Measurements from ENCODE around the gene FAM168A. TPM values are rescaled to one million over a fixed set of nuclear protein-coding genes. Genes with fewer than 3 reads are reported as not detected.
"Not testable (repeated sequence)": the region's sequence is repeated elsewhere in the genome, so short reads cannot be mapped to it uniquely, and the experiment has no call there.

The FAM168A gene
- total RNA-seq, 1 experiment from 2014 or later: 13.8 TPM

- peaks cover 10% of the 10 kb centered on the region for H3K4me1 Mint-ChIP-seq (ENCODE audit: insufficient read depth, unreplicated experiment)
- no TSS peak for BruUV-seq (replicated peaks)
- H3K9me3 Mint-ChIP-seq (ENCODE audit: unreplicated experiment): no peaks in the 10 kb centered on the region
- DNase-seq (ENCODE audit: unreplicated experiment): no peak
- CTCF ChIA-PET: interaction anchor here (0.7 to 6.3 kb wide), 2 partner anchors 186 to 224 kb away, joined by 3 to 82 read pairs; no protein-coding TSS in a partner anchor
- no peaks in the 10 kb centered on the region for H3K27me3 Mint-ChIP-seq (ENCODE audit: insufficient read depth, unreplicated experiment)
- no peaks in the 10 kb centered on the region for H3K36me3 Mint-ChIP-seq (ENCODE audit: insufficient read depth, unreplicated experiment)
- H3K27ac Mint-ChIP-seq (ENCODE audit: low read depth, unreplicated experiment): no peak overlapping the region
- H3K4me3 Mint-ChIP-seq (ENCODE audit: unreplicated experiment): no peak overlapping the region
- TF ChIP-seq CTCF (IDR thresholded peaks at IDR 0.05; ENCODE audit: unreplicated experiment): no peak
- POLR2A ChIA-PET: interaction anchor here (0.7 kb wide), 1 partner anchor 145 kb away, joined by 3 read pairs; no protein-coding TSS in a partner anchor
- intact Hi-C loops (cut with micrococcal nuclease): no loop called here
Observed at GRCh38 chr11:73475549-73476095, 122.3 kb downstream of the FAM168A start.

GRCh38 chr11:73473252-73473651, 124.7 kb downstream of the FAM168A start:
- no peak for TF ChIP-seq CTCF (IDR thresholded peaks at IDR 0.05; ENCODE audit: unreplicated experiment)
- no peak for DNase-seq (ENCODE audit: unreplicated experiment)
- H3K36me3 Mint-ChIP-seq (ENCODE audit: insufficient read depth, unreplicated experiment): no peaks in the 10 kb centered on the region
- CTCF ChIA-PET: no interaction called here
- no peak overlapping the region for H3K4me3 Mint-ChIP-seq (ENCODE audit: unreplicated experiment)
- no peak overlapping the region for H3K27ac Mint-ChIP-seq (ENCODE audit: low read depth, unreplicated experiment)
- H3K9me3 Mint-ChIP-seq (ENCODE audit: unreplicated experiment): no peaks in the 10 kb centered on the region
- intact Hi-C loops (cut with micrococcal nuclease): no loop called here
- H3K4me1 Mint-ChIP-seq (ENCODE audit: insufficient read depth, unreplicated experiment): peaks cover 1% of the 10 kb centered on the region
- BruUV-seq (replicated peaks): no TSS peak
- no peaks in the 10 kb centered on the region for H3K27me3 Mint-ChIP-seq (ENCODE audit: insufficient read depth, unreplicated experiment)
- POLR2A ChIA-PET: no interaction called here

- H3K9me3 Mint-ChIP-seq (ENCODE audit: unreplicated experiment); H3K4me1 Mint-ChIP-seq (ENCODE audit: insufficient read depth, unreplicated experiment); intact Hi-C loops (cut with micrococcal nuclease); DNase-seq (ENCODE audit: unreplicated experiment); H3K27ac Mint-ChIP-seq (ENCODE audit: low read depth, unreplicated experiment); BruUV-seq (replicated peaks); H3K36me3 Mint-ChIP-seq (ENCODE audit: insufficient read depth, unreplicated experiment); H3K27me3 Mint-ChIP-seq (ENCODE audit: insufficient read depth, unreplicated experiment); H3K4me3 Mint-ChIP-seq (ENCODE audit: unreplicated experiment): not testable (repeated sequence)
- ChIA-PET POLR2A (interaction anchor here (0.7 to 1.7 kb wide), 2 partner anchors 16 to 56 kb away, joined by 3 read pairs; no protein-coding TSS in a partner anchor), CTCF (interaction anchor here (0.6 to 3.2 kb wide), 3 partner anchors 9 to 230 kb away, joined by 3 to 22 read pairs (median 5); no protein-coding TSS in a partner anchor)
Observed at GRCh38 chr11:73470036-73470612, 127.8 kb downstream of the FAM168A start.

- Mint-ChIP-seq H3K4me3 (ENCODE audit: unreplicated experiment) (no peak overlapping the region), H3K4me1 (ENCODE audit: insufficient read depth, unreplicated experiment) (no peaks in the 10 kb centered on the region), H3K9me3 (ENCODE audit: unreplicated experiment) (no peaks in the 10 kb centered on the region)
Observed at GRCh38 chr11:73469401-73469800, 128.5 kb downstream of the FAM168A start.

More at GRCh38 chr11:73469401-73469800, 128.5 kb downstream of the FAM168A start:
- BruUV-seq (replicated peaks): no TSS peak
- no peak for DNase-seq (ENCODE audit: unreplicated experiment)
- no peak overlapping the region for H3K27ac Mint-ChIP-seq (ENCODE audit: low read depth, unreplicated experiment)
- intact Hi-C loops (cut with micrococcal nuclease): no loop called here
- ChIA-PET CTCF (interaction anchor here (0.6 to 3.2 kb wide), 2 partner anchors 10 to 77 kb away, joined by 3 to 22 read pairs; no protein-coding TSS in a partner anchor), POLR2A (interaction anchor here (1.7 kb wide), 1 partner anchor 16 kb away, joined by 3 read pairs; no protein-coding TSS in a partner anchor)
- H3K27me3 Mint-ChIP-seq (ENCODE audit: insufficient read depth, unreplicated experiment): no peaks in the 10 kb centered on the region
- no peaks in the 10 kb centered on the region for H3K36me3 Mint-ChIP-seq (ENCODE audit: insufficient read depth, unreplicated experiment)
- TF ChIP-seq CTCF (IDR thresholded peaks at IDR 0.05; ENCODE audit: unreplicated experiment): no peak

Measured in MCF 10A (cell line).